IMR-90 (cell line): ENCODE measurements around the gene SOX8. TPM values are rescaled to one million over a fixed set of nuclear protein-coding genes. Genes with fewer than 3 reads are reported as not detected.

Source experiments
- ATAC-seq: fragments of 200-7000 bp; cut with Tn5 transposase; 2 replicates; pipeline ENCODE4 v1.9.1; 2020; ENCODE audit warnings: low read depth, mild to moderate bottlenecking, moderate library complexity
- BruUV-seq: library from RNA; stranded (reverse); fragments of 400-500 nt; replicated peaks from 2 replicates; lab custom pipeline; 2021; lab: Mats Ljungman, UMichigan
- CTCF ChIA-PET: fragments of 300-600 bp; formaldehyde crosslinking; extraction: SDS; loops from one replicate; lab custom pipeline; 2021; ENCODE audit warnings: antibody characterized with exemption; lab: Yijun Ruan, JAX
- POLR2A ChIA-PET: fragments of 300-600 bp; sonication (Branson Sonifier 250); formaldehyde crosslinking; loops from one replicate; lab custom pipeline; 2022; ENCODE audit warnings: antibody characterized with exemption; ENCODE audit not compliant: unreplicated experiment; lab: Charles Lee
- DNase-seq: peaks from one replicate; pipeline ENCODE4 v3.0.0; 2013
- H2AFZ ChIP-seq: replicated peaks from 2 replicates; pipeline ENCODE3; 2013; ENCODE audit warnings: low read length, mild to moderate bottlenecking; ENCODE audit not compliant: poor library complexity
- H2AK5ac ChIP-seq: 2 replicates; pipeline ENCODE4 v1.6.1; 2013; ENCODE audit warnings: low read depth, low read length, inconsistent platforms
- H2AK9ac ChIP-seq: replicated peaks from 2 replicates; pipeline ENCODE3; 2013; ENCODE audit warnings: mild to moderate bottlenecking, low read depth, low read length, moderate library complexity; ENCODE audit not compliant: poor library complexity
- H2BK120ac ChIP-seq: 2 replicates; pipeline ENCODE4 v1.6.1; 2013; ENCODE audit warnings: low read depth, low read length, inconsistent platforms
- H2BK15ac ChIP-seq: 3 replicates; pipeline ENCODE4 v1.6.1; 2013; ENCODE audit warnings: low read depth, low read length, inconsistent platforms
- H2BK20ac ChIP-seq: 2 replicates; pipeline ENCODE4 v1.6.1; 2013; ENCODE audit warnings: low read depth, mild to moderate bottlenecking, inconsistent platforms, low read length, moderate library complexity
- H2BK5ac ChIP-seq: 2 replicates; pipeline ENCODE4 v1.6.1; 2013; ENCODE audit warnings: mild to moderate bottlenecking, low read depth, low read length, inconsistent platforms; ENCODE audit not compliant: poor library complexity, severe bottlenecking
- H3K14ac ChIP-seq: replicated peaks from 2 replicates; pipeline ENCODE4 v1.6.1; 2013; ENCODE audit warnings: low read depth, low read length, inconsistent platforms
- H3K18ac ChIP-seq: 2 replicates; pipeline ENCODE4 v1.6.1; 2013; ENCODE audit warnings: low read depth, low read length, control low read depth
- H3K23ac ChIP-seq: 2 replicates; pipeline ENCODE4 v1.6.1; 2013; ENCODE audit warnings: low read depth, low read length, inconsistent platforms
- H3K27ac ChIP-seq: 2 replicates; pipeline ENCODE4 v1.5.1; 2013; ENCODE audit warnings: mild to moderate bottlenecking, control low read depth, low read length; ENCODE audit not compliant: insufficient read depth
- H3K27me3 ChIP-seq: 2 replicates; pipeline ENCODE4 v1.6.1; 2013; ENCODE audit warnings: low read length; ENCODE audit not compliant: control insufficient read depth, insufficient read depth
- H3K36me3 ChIP-seq: 2 replicates; pipeline ENCODE4 v1.6.1; 2013; ENCODE audit warnings: low read length, mixed read lengths; ENCODE audit not compliant: control insufficient read depth, insufficient read depth
- H3K4ac ChIP-seq: 2 replicates; pipeline ENCODE4 v1.6.1; 2013; ENCODE audit warnings: low read depth, low read length, inconsistent platforms
- H3K4me1 ChIP-seq: 2 replicates; pipeline ENCODE4 v1.6.1; 2013; ENCODE audit warnings: low read length, mixed read lengths; ENCODE audit not compliant: control insufficient read depth, insufficient read depth
- H3K4me2 ChIP-seq: 2 replicates; pipeline ENCODE4 v1.6.1; 2013; ENCODE audit warnings: low read depth, mild to moderate bottlenecking, control low read depth, low read length, moderate library complexity
- H3K4me3 ChIP-seq: 2 replicates; pipeline ENCODE4 v1.5.1; 2013; ENCODE audit warnings: low read depth, mild to moderate bottlenecking, control low read depth, low read length, moderate library complexity; ENCODE audit not compliant: insufficient read depth
- H3K56ac ChIP-seq: 2 replicates; pipeline ENCODE4 v1.6.1; 2013; ENCODE audit warnings: low read length, inconsistent platforms; ENCODE audit not compliant: insufficient read depth; ENCODE audit errors: extremely low read depth
- H3K79me1 ChIP-seq, 2 experiments: 2 replicates each; pipeline ENCODE4 v1.6.1; 2013; ENCODE audit warnings: low read length in 2 of 2, inconsistent platforms in 1 of 2, low read depth in 1 of 2
- H3K9ac ChIP-seq: 2 replicates; pipeline ENCODE4 v1.6.1; 2013; ENCODE audit warnings: low read depth, low read length, control low read depth
- H3K9me1 ChIP-seq: 2 replicates; pipeline ENCODE4 v1.6.1; 2013; ENCODE audit warnings: low read length, inconsistent platforms; ENCODE audit not compliant: insufficient read depth
- H3K9me3 ChIP-seq: 2 replicates; pipeline ENCODE4 v1.6.1; 2013; ENCODE audit warnings: low read length; ENCODE audit not compliant: control insufficient read depth, insufficient read depth
- H4K20me1 ChIP-seq: 2 replicates; pipeline ENCODE4 v1.6.1; 2013; ENCODE audit warnings: low read length, inconsistent platforms; ENCODE audit not compliant: insufficient read depth
- H4K5ac ChIP-seq: 2 replicates; pipeline ENCODE4 v1.6.1; 2013; ENCODE audit warnings: mild to moderate bottlenecking, low read depth, low read length, control low read depth
- H4K8ac ChIP-seq, 2 experiments: 2 replicates each; pipeline ENCODE4 v1.6.1; 2013; ENCODE audit warnings: low read depth in 2 of 2, low read length in 2 of 2, control low read depth in 1 of 2, inconsistent platforms in 1 of 2
- H4K91ac ChIP-seq: 2 replicates; pipeline ENCODE4 v1.6.1; 2013; ENCODE audit warnings: low read depth, low read length, inconsistent platforms; ENCODE audit not compliant: insufficient read depth
- BHLHE40 ChIP-seq: fragments of 150-350 bp; IDR thresholded peaks from 2 replicates; pipeline ENCODE4 v1.6.1; 2016; ENCODE audit warnings: mild to moderate bottlenecking, low read depth, low read length
- CEBPB ChIP-seq: IDR thresholded peaks from 2 replicates; pipeline ENCODE4 v1.6.1; 2012; ENCODE audit warnings: low read depth, low read length, improper control_type of control experiment
- CHD1 ChIP-seq: IDR thresholded peaks from 2 replicates; pipeline ENCODE4 v1.6.1; 2012; ENCODE audit warnings: low read depth, low read length, improper control_type of control experiment
- ELK1 ChIP-seq: fragments of 150-350 bp; IDR thresholded peaks from 2 replicates; pipeline ENCODE4 v1.6.1; 2016; ENCODE audit warnings: low read depth, mild to moderate bottlenecking, low read length, moderate library complexity, borderline replicate concordance
- FOS ChIP-seq: fragments of 150-350 bp; IDR thresholded peaks from 2 replicates; pipeline ENCODE4 v1.6.1; 2016; ENCODE audit warnings: low read depth, low read length
- MAFK ChIP-seq: IDR thresholded peaks from 2 replicates; pipeline ENCODE4 v1.6.1; 2012; ENCODE audit warnings: low read depth, low read length, improper control_type of control experiment
- MAZ ChIP-seq: IDR thresholded peaks from 2 replicates; pipeline ENCODE4 v1.6.1; 2012; ENCODE audit warnings: low read depth, mild to moderate bottlenecking, low read length, improper control_type of control experiment, moderate library complexity, borderline replicate concordance
- RAD21 ChIP-seq: IDR thresholded peaks from 2 replicates; pipeline ENCODE4 v1.6.1; 2012; ENCODE audit warnings: low read length, improper control_type of control experiment
- RCOR1 ChIP-seq: IDR thresholded peaks from 2 replicates; pipeline ENCODE4 v1.6.1; 2012; ENCODE audit warnings: mild to moderate bottlenecking, low read length, improper control_type of control experiment; ENCODE audit not compliant: insufficient replicate concordance
- RFX5 ChIP-seq: IDR thresholded peaks from 2 replicates; pipeline ENCODE4 v1.8.0; 2012; ENCODE audit warnings: low read depth, mild to moderate bottlenecking, low read length, moderate library complexity
- SMC3 ChIP-seq: fragments of 150-350 bp; IDR thresholded peaks from 2 replicates; pipeline ENCODE4 v1.6.1; 2016; ENCODE audit warnings: low read depth, mild to moderate bottlenecking, antibody characterized with exemption, low read length, moderate library complexity
- USF2 ChIP-seq: fragments of 150-350 bp; IDR thresholded peaks from 2 replicates; pipeline ENCODE4 v1.6.1; 2017; ENCODE audit warnings: mild to moderate bottlenecking, antibody characterized with exemption, low read length, low read depth
- WGBS, 2 experiments: methylation state at CpG; one replicate each; pipeline versions ENCODE4 v1.1.5 to v1.1.7; 2013; ENCODE audit warnings: missing lambda C conversion rate in 2 of 2; ENCODE audit not compliant: insufficient read length in 1 of 2; ENCODE audit errors: extremely low coverage in 2 of 2; 5-methylcytosine and 5-hydroxymethylcytosine counted together
- dilution Hi-C: fragments of 300-500 bp; cut with HindIII; formaldehyde crosslinking; loops from one replicate; pipeline ENCODE4 v1.14.3; 2018; ENCODE audit warnings: low sequenced_read_pairs; ENCODE audit not compliant: unreplicated experiment
- in situ Hi-C: fragments of 300-500 bp; cut with MboI; formaldehyde crosslinking; loops from 3 replicates; pipeline ENCODE4 v1.14.3; 2019; ENCODE audit warnings: low sequenced_read_pairs, inconsistent platforms, mixed read lengths
- intact Hi-C: fragments of 100-400 bp; cut with micrococcal nuclease; formaldehyde crosslinking; loops from 2 replicates; pipeline ENCODE4 v1.10.0; 2022
- polyA plus RNA-seq, 3 experiments: library from polyadenylated mRNA; depleted of rRNA; stranded (reverse); fragments of >200 nt; gene quantifications; 2 replicates each; pipeline ENCODE4 v1.2.3, GENCODE V29; 2012; ENCODE audit warnings: low replicate concordance in 1 of 3
- total RNA-seq: library from RNA; depleted of rRNA; stranded (reverse); fragments of >200 nt; gene quantifications from 2 replicates; pipeline ENCODE4 v1.2.3, GENCODE V29; 2012
- TF ChIP-seq, protein P1 (sequence below): conservative IDR thresholded peaks from 2 replicates; pipeline ENCODE4 v1.5.1; 2012; ENCODE audit warnings: mild to moderate bottlenecking, low read depth, low read length, improper control_type of control experiment

Gene SOX8
- total and polyA plus RNA-seq, 2 of the 4 experiments (the other 2 are of a cell fraction): under 0.01 to 0.26 TPM

DNA sequence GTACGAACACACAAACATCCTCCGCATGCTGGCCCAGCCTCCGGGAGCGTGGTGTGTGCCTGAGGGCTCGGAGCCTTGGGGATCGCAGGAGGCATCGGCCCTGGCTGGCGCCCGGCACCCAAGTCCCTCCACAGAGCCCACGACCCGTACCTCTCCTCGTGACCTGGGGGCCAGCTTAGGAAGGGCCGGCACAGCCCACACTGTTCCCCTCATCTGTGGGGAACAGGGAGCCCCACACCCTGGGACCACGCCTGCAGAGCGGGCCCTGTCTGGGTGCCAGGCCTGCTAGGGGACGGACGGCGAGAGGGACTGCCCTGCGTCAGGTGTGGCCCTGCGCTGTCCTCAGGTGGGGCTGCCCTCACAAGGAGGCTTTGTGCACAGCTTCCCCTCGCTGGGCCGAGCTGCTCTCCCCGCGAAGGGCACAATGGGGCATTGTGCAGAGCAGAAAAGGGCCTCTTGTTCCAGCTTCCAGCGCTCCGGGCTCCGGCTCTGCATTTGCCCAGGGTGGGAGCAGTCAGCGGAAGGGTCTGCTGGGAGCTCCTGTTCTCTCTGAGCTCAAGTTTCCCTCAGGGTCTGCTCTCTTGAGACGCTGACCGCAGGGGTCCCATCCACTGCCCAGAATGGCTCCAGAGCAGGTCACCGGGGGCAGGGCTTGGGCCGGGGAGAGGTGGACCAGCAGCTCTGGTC lies 9.1 kb upstream of the SOX8 start:
- H4K20me1 ChIP-seq: no peaks in the 10 kb centered on the region
- H2AK9ac ChIP-seq: no peak overlapping the region
- H4K8ac ChIP-seq: no peak overlapping the region
- H2BK20ac ChIP-seq: no peak overlapping the region
- in situ Hi-C loops: no loop called here
- H3K9me3 ChIP-seq: peaks cover 7% of the 10 kb centered on the region; the same call in 1 of the 2 replicates
- no peak overlapping the region for H3K9ac ChIP-seq
- no peak overlapping the region for H4K5ac ChIP-seq
- no peak overlapping the region for H3K4ac ChIP-seq
- no peak overlapping the region for H2BK120ac ChIP-seq
- DNase-seq (no peak), ATAC-seq (no peak)
- no peak overlapping the region for H2AK5ac ChIP-seq
- ChIA-PET CTCF (no interaction called here), POLR2A (no interaction called here)
- H3K4me2 ChIP-seq: no peak overlapping the region
- H2AFZ ChIP-seq: no peak overlapping the region
- dilution Hi-C loops: no loop called here
- H2BK15ac ChIP-seq: no peak overlapping the region
- peaks cover 11 to 14% of the 10 kb centered on the region in 2 experiments for H3K79me1 ChIP-seq
- no peak overlapping the region for H3K56ac ChIP-seq
- intact Hi-C loops: no loop called here
- H2BK5ac ChIP-seq: no peak overlapping the region
- H3K27me3 ChIP-seq: peaks cover 43% of the 10 kb centered on the region
- H3K18ac ChIP-seq: no peak overlapping the region
- no peak overlapping the region for H3K27ac ChIP-seq
- TF ChIP-seq CEBPB (no peak), BHLHE40 (no peak), ELK1 (no peak), MAFK (no peak), RCOR1 (no peak), SMC3 (no peak), CHD1 (no peak), USF2 (no peak), RAD21 (no peak), RFX5 (no peak), FOS (no peak), MAZ (no peak)
- TF ChIP-seq, protein P1, sequence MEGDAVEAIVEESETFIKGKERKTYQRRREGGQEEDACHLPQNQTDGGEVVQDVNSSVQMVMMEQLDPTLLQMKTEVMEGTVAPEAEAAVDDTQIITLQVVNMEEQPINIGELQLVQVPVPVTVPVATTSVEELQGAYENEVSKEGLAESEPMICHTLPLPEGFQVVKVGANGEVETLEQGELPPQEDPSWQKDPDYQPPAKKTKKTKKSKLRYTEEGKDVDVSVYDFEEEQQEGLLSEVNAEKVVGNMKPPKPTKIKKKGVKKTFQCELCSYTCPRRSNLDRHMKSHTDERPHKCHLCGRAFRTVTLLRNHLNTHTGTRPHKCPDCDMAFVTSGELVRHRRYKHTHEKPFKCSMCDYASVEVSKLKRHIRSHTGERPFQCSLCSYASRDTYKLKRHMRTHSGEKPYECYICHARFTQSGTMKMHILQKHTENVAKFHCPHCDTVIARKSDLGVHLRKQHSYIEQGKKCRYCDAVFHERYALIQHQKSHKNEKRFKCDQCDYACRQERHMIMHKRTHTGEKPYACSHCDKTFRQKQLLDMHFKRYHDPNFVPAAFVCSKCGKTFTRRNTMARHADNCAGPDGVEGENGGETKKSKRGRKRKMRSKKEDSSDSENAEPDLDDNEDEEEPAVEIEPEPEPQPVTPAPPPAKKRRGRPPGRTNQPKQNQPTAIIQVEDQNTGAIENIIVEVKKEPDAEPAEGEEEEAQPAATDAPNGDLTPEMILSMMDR: no peak
- WGBS, 2 experiments: 83% methylated on average over 27 of the region's 32 CpGs; no CpG with 5 or more reads in 1 of the 2 experiments
- H3K36me3 ChIP-seq: peaks cover 6% of the 10 kb centered on the region; the same call in 1 of the 2 replicates
- peaks cover 8% of the 10 kb centered on the region for H3K4me1 ChIP-seq
- H3K23ac ChIP-seq: no peak overlapping the region
- H4K91ac ChIP-seq: no peak overlapping the region
- no peak overlapping the region for H3K14ac ChIP-seq
- no TSS peak for BruUV-seq
- H3K4me3 ChIP-seq: no peak overlapping the region
- H3K9me1 ChIP-seq: peaks cover 7% of the 10 kb centered on the region
